ENCODE measurements around the gene ZNF600.
"Not testable (repeated sequence)": the region's sequence is repeated elsewhere in the genome, so short reads cannot be mapped to it uniquely, and the experiment has no call there.

ZNF600 gene

DNA sequence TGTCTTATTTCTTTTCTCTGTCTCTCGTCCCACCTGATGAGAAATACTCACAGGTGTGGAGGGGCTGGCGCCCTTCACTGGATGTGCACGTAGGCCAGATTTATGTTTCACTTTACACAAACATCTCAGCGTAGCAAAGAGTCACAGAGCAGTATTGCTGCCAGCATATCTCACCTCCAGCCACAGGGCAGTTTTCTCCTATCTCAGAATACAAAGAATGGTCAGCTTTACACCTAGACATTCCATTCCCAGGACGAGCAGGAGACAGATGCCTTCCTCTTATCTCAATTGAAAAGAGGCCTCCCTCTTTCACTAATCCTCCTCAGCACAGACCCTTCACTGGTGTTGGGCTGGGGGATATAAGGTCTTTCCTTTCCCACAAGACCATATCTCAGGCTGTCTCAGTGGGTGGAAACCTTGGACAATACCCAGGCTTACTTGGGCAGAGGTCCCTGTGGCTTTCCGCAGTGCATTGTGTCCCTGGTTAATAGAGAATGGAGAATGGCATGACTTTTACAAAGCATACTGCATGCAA is 44.6 kb downstream of the ZNF600 start:
- no peak for DNase-seq (ENCODE audit: low read depth)

DNA sequence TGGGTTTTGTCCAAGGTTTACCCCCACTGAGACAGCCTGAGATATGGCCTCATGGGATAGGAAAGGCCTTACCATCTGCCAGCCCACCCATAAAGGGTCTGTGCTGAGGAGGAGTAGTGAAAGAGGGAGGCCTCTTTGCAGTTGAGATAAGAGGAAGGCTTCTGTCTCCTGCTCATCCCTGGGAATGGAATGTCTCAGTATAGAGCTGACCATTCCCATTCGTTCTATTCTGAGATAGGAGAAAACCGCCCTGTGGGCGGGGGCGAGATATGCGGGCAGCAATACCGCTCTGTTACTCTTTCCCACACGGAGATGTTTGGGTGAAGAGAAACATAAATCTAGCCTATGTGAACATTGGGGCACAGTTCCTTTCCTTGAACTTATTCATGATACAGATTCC is 45.2 kb downstream of the ZNF600 start:
- DNase-seq (ENCODE audit: low read depth), result not testable (repeated sequence)

DNA sequence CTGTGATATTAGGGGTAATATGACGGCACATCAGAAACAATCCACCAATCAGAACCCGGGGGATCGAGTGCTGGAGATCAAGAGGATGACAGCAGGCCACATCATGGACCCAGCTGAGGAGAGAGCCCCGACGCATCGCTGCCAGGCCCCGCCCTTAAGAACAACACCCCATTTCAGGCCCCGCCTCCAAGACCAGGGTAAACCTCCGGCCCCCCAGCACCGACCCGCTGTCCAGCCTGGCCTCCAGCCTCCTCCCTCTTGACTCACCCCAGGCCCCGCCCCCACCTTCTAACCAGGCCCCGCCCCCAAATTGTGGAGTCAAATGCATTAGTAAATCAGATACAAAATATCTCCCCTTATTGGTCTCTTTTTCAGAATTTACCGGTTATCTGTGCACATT is 47.0 kb downstream of the ZNF600 start:
- no peak for DNase-seq (ENCODE audit: low read depth)

DNA sequence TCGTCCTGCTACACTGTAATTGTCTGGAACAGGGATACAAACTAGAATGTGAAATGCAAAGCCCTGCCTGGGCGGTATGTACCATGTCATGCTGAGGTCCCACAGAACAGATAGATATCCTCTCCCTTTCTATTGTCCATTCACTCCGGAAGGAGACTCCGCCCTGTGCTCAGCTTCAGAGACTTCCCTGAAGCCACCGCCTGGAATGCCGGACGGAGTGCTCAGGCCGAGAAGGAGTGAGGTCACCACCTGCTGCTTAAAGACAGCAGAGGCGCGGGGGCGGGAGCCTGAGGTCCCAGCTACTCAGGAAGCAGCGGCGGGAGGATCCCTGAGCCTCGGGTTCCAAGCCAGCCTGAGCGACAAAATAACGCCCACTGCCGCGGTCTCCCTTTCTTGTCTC is 50.9 kb downstream of the ZNF600 start:
- DNase-seq (ENCODE audit: low read depth), result no peak

DNA sequence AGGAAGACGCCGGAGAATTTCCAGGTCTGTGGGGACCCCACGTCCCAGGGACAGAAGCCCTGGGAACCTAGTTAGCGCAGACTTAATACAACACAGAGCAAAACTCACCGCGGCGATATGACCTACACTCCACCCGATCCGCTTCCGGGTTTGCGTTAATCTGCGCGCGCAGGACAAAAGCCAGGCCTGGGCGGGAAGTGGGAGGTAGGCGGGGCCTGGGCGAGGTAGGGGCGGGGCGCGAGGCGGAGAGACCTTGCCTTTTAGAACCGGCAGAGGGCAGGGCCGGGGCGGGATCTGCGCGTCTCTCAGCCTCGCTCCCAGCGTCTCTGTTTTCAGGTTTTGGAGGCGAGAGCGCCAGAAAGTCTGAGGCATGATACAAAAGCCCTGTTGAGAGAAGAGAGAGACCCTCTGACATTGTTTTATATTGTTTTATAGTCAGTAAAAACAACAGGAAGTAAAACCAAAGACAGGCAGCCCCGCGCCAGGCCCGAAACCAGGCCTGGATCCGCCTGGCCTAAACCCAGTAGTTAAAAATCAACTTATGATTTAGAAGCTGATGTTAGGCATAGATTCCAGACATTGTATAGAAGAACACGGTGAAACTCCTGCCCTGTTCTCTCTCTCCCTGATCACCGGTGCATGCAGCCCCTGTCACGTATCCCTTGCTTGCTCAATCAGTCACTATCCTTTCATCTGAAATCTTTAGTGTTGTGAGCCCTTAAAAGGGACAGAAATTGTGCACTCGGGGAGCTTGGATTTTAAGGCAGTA is 51.5 kb downstream of the ZNF600 start, which contains the start of gene ZNF611:
TSS of gene ZNF611 (minus strand) at position 152 of the 769 bp plus-strand sequence. CDS start 19,150 bp downstream, outside the sequence.
- peak; percentile 93 for DNase-seq (ENCODE audit: low read depth)

DNA sequence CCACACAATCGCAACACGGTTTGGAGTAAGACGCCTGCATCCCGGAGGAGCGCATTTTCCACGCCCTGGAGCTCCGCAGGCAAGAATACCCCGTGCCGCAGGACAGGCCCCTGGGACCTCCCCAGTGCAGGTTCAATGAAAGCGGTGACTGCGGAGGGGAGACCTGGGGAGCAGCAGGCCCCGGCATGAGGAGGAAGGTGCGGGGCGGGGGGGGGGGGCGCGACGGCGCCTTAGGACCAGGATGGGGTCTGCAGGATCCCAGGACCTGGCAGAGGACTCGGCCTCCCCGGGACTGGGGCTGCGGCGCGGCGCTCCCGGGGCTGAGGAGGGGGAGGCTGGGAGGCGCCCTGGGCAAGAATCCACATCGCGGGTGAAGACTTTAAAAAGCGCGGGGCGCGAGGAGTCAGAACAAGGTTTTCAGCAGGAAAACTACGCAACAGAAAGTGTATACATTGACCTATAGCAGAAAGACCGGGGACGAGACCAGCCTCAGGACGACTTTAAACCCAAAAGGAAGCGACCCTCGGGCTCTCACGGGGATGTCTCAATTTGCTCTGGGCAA is 52.2 kb downstream of the ZNF600 start:
- DNase-seq (ENCODE audit: low read depth), result no peak

DNA sequence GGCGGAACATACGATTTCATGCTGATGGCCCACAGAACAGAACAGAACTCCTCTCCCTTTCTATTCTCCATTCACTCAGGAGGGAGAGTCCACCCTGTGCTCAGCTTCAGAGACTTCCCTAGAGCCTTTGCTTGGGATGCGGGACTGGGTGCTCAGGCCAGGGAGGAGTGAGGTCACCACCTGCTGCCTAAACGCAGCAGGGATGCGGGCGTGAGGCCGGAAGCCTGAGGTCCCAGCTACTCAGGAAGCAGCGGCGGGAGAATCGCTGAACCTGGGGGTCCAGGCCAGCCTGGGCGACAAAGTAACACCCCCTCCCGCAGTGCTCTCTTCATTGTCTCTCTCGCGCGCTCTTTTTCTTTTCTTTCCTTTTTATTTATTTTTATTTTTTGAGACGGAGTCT is 60.5 kb downstream of the ZNF600 start:
- DNase-seq (ENCODE audit: low read depth), result not testable (repeated sequence)

DNA sequence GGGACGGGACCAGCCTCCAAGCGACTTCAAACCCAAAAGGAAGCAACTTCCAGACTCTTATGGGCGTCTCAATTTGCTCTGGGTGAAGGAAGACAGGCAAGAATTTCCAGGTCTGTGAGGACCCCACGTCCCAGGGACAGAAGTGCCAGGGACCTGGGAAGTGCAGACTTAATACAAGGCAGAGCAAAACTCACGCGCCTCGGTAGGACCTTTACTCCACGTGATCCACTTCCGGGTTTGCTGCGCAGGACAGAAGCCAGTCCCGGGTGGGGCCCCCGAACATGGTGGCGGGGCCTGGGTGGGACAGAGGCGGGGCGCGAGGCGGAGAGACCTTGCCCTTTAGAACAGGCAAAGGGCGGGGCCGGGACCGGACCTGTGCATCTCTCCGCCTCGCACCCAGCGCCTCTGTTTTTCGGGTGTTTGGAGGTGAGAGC is 61.0 kb downstream of the ZNF600 start:
- DNase-seq (ENCODE audit: low read depth), result no peak

DNA sequence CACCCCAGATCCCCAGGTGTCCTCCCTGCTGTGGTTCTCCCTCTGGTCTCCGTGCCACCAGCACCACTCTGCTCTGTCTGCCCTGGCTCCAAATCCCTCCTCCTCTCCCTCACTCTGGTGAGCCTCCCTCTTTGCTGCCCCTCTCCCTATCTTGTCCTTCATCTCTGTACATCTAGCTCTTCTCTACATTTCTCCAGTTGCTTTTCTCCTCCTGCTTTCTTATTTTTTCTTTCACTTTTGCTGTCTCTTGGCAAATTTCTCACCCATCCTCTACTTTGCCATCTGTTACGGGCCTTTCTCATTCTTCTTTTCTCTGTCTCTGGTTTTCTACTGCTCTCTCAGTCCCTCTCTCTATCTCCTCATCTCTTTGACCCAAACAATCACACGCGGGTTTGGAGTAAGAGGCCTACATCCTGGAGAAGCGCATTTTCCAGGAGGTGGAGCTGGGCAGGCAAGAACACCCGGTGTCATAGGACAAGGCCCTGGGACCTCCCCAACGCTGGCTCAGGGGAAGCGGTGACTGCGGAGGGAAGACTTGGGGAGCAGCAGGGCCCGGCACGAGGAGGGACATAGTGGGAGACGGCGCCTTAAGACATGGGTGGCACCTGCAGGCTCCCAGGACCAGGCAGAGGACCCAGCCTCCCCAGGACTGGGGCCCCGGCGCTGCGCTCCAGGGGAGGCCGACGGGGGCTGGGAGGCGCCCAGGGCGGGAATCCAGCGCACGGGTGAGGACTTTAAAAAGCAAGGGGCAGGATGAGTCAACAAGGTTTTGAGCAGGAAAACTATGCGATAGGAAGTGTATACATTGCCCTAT is 61.7 kb downstream of the ZNF600 start:
- no peak for DNase-seq (ENCODE audit: low read depth)

DNA sequence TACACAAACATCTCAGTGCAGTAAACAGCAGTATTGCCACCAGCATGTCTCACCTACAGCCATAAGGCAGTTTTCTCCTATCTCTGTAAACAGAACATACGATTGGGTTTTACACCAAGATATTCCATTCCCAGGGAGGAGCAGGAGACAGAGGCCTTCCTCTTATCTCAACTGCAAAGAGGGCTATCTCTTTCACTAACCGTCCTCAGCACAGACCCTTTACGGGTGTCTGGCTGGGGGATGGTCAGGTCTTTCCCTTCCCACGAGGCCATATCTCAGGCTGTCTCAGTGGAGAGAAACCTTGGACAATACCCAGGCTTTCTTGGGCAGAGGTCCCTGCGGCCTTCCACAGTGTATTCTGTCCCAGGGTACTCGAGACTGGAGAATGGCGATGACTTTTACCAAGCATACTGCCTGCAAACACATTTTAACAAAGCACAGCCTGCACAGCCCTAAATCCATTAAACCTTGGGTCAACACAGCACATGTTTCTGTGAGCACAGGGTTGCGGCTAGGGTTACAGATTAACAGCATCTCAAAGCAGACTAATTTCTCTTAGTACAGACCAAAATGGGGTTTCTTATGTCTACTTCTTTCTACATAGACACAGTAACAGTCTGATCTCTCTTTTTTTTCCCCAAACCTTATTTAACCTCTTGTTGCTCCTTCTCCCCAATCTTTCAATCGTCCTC is 62.5 kb downstream of the ZNF600 start:
- not testable (repeated sequence) for DNase-seq (ENCODE audit: low read depth)

DNA sequence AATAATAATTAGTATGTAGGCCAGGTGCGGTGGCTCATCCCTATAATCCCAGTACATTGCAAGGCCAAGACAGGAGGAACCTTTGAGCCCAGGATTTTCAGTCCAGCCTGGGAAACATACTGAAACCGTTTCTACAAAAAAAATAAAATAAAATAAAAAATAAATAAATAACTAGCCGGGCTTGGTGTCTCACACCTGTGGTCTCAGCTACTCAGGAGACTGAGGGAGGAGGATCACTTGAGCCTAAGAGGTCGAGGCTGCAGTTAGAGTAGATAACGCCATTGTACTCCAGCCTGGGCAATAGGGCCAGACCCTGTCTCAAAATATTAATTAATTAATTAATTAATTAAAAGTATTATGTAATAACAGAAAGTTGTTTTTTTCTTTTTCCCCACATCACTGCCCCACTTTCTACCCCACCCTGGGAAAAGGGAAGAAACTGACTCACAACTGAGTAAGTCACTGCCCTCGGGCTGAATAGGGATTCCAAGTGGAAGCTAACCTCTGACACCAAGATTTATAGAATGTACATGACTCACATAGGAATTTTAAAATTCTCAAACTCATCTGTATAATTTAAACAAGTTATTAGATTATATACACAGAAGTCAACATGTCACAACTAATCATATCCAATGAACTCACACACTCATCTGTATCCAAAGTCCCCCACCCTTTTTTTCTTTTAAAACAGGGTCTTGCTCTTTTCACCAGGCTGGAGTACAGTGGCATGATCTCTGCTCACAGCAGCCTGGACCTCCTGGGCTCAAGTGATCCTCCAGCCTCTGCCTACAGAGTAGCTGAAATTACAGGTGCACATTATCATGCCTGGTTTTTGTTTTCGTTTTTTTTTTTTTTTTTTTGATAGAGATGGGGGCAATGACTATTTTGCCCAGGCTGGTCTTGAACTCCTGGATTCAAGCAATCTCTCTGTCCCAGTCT is 64.3 kb downstream of the ZNF600 start:
- no peak for DNase-seq (ENCODE audit: low read depth)

DNA sequence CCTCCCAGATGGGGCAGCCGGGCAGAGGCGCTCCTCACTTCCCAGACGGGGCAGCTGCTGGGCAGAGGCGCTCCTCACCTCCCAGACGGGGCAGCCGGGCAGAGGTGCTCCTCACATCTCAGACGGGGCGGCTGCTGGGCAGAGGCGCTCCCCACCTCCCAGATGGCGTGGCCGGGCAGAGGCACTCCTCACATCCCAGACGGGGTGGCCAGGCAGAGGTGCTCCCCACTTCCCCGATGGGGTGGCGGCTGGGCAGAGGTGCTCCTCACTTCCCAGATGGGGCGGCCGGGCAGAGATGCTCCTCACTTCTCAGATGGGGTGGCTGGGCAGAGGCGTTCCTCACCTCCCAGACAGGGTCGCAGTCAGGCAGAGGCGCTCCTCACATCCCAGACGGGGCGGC is 66.0 kb downstream of the ZNF600 start:
- DNase-seq (ENCODE audit: low read depth), result not testable (repeated sequence)

DNA sequence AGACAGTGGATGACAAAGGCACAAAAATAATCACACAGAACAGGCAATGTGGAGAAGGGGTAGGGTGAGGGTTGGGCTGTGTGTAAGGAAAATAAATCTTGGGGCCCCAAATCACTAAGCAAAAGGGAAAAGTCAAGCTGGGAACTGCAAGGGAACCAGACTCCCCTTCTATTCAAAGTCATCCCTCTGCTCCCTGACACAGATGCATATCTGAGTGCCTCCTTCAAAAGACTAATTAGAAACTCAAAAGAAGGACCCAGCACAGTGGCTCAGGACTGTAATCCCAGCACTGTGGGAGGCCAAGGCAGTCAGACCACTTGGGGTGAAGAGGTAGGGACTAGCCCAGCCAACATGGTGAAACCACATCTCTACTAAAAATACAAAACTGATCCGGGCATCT is 70.1 kb downstream of the ZNF600 start:
- DNase-seq (ENCODE audit: low read depth), result no peak

DNA sequence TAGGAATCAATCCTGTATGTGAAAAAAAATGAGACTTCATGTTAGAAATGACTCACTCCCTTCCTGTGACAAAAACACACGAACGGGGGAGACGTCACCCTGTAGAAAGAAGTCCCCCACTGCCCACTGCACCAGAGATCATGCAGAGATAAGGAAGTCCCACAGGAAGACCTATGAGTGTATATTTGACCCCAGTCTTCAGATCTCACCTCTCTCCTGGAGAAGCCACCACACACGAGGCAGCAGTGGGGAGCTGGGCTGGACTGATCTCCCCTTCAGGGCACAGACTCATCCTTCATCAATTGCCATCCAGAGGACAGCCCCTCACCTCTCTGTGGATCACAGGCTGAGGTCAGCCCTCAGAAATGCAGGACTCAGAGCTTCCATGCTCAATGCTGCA is 70.7 kb downstream of the ZNF600 start:
- DNase-seq (ENCODE audit: low read depth), result not testable (repeated sequence)

DNA sequence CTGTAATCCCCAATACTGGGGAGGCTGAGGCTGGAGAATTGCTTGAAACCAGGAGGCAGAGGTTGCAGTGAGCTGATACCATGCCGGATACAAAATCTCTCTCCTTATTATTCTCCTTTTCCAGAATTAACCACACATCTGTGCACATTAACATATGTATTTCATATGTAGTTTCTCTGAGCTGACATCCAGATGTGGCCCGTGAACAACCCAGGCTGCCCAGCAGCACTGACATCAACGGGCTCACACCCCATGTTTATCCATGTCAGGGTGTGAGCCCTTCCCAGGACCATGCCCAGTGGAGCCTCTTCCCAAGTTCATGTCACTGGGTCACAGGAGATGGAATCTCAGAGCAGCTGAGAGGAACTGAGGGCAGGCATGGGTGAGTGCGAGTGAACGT is 71.3 kb downstream of the ZNF600 start:
- DNase-seq (ENCODE audit: low read depth), result not testable (repeated sequence)
